ENCODE data around the gene TEX48. TPM values are rescaled to one million over a fixed set of nuclear protein-coding genes. Genes with fewer than 3 reads are reported as not detected.

Gene TEX48
- total and polyA plus RNA-seq, 3 experiments from 2014 or later, result 0.46 to 0.86 TPM; not detected in 1

- H3K9me3 Mint-ChIP-seq, result no peaks in the 10 kb centered on the region
- ChIA-PET POLR2A (interaction anchor here (0.9 kb wide), 1 partner anchor 205 kb away, joined by 4 read pairs; no protein-coding TSS in a partner anchor), CTCF (interaction anchor here (1.2 to 1.6 kb wide), 2 partner anchors 16 to 41 kb away, joined by 4 to 5 read pairs; no protein-coding TSS in a partner anchor)
- H3K27me3 Mint-ChIP-seq, result no peaks in the 10 kb centered on the region
- no peak overlapping the region for H3K4me3 Mint-ChIP-seq
- Histone ChIP-seq H3K9me3 (ENCODE audit: low read length) (no peaks in the 10 kb centered on the region), H3K27ac (ENCODE audit: low read depth, low read length) (no peak overlapping the region), H3K4me1 (ENCODE audit: insufficient read depth, low read length) (peaks cover 30% of the 10 kb centered on the region), H3K27me3 (ENCODE audit: insufficient read depth, low read length, poor library complexity, severe bottlenecking) (no peaks in the 10 kb centered on the region), H3K36me3 (ENCODE audit: insufficient read depth, low read length) (no peaks in the 10 kb centered on the region), H3K4me3 (ENCODE audit: low read length) (no peak overlapping the region)
- peak overlapping the region in 1 of 8 donors; percentile 62 for H3K27ac Mint-ChIP-seq
- H3K36me3 Mint-ChIP-seq, result peaks cover 0 to 1% (median 0%) of the 10 kb centered on the region in 3 donors
- DNase-seq, result no peak
- H3K4me1 Mint-ChIP-seq, result peaks cover 31 to 59% (median 42%) of the 10 kb centered on the region in 3 donors
Measured at GRCh38 chr9:114722081-114722621, 40.2 kb upstream of the TEX48 start.

- Mint-ChIP-seq H3K27ac (peak overlapping the region in 4 of 8 donors; percentile 59 to 82 (median 72)), H3K4me3 (peak overlapping the region in 1 of 7 donors; percentile 45), H3K9me3 (no peaks in the 10 kb centered on the region), H3K27me3 (no peaks in the 10 kb centered on the region), H3K4me1 (peaks cover 36 to 65% (median 48%) of the 10 kb centered on the region in 3 donors), H3K36me3 (peaks cover 0 to 1% (median 0%) of the 10 kb centered on the region in 3 donors)
- no peaks in the 10 kb centered on the region for H3K9me3 ChIP-seq (ENCODE audit: low read length)
- H3K27me3 ChIP-seq (ENCODE audit: insufficient read depth, low read length, poor library complexity, severe bottlenecking), result no peaks in the 10 kb centered on the region
- no peak overlapping the region for H3K27ac ChIP-seq (ENCODE audit: low read depth, low read length)
- H3K36me3 ChIP-seq (ENCODE audit: insufficient read depth, low read length), result no peaks in the 10 kb centered on the region
- no peak for DNase-seq
- ChIA-PET CTCF (interaction anchor here (1.6 kb wide), 1 partner anchor 16 kb away, joined by 5 read pairs; no protein-coding TSS in a partner anchor), POLR2A (interaction anchor here (0.9 kb wide), 1 partner anchor 206 kb away, joined by 4 read pairs; no protein-coding TSS in a partner anchor)
- peaks cover 30% of the 10 kb centered on the region for H3K4me1 ChIP-seq (ENCODE audit: insufficient read depth, low read length)
- H3K4me3 ChIP-seq (ENCODE audit: low read length), result no peak overlapping the region
Measured at GRCh38 chr9:114721491-114722079, 39.6 kb upstream of the TEX48 start.

GRCh38 chr9:114720086-114720676 lies 38.2 kb upstream of the TEX48 start:
- Histone ChIP-seq H3K27ac (ENCODE audit: low read depth, low read length) (no peak overlapping the region), H3K4me3 (ENCODE audit: low read length) (no peak overlapping the region), H3K27me3 (ENCODE audit: insufficient read depth, low read length, poor library complexity, severe bottlenecking) (no peaks in the 10 kb centered on the region), H3K9me3 (ENCODE audit: low read length) (no peaks in the 10 kb centered on the region), H3K4me1 (ENCODE audit: insufficient read depth, low read length) (peaks cover 30% of the 10 kb centered on the region), H3K36me3 (ENCODE audit: insufficient read depth, low read length) (no peaks in the 10 kb centered on the region)
- DNase-seq, result no peak
- peaks cover 39 to 70% (median 55%) of the 10 kb centered on the region in 3 donors for H3K4me1 Mint-ChIP-seq
- H3K36me3 Mint-ChIP-seq, result peaks cover 0 to 1% (median 0%) of the 10 kb centered on the region in 3 donors
- H3K27me3 Mint-ChIP-seq, result no peaks in the 10 kb centered on the region
- ChIA-PET POLR2A (no interaction called here), CTCF (interaction anchor here (1.2 to 1.5 kb wide), 3 partner anchors 39 to 293 kb away, joined by 3 to 4 read pairs (median 3); no protein-coding TSS in a partner anchor)
- no peaks in the 10 kb centered on the region for H3K9me3 Mint-ChIP-seq
- H3K27ac Mint-ChIP-seq, result peak overlapping the region in 2 of 8 donors; percentile 85 to 94
- H3K4me3 Mint-ChIP-seq, result no peak overlapping the region

GRCh38 chr9:114719290-114719689 lies 37.3 kb upstream of the TEX48 start:
- H3K27ac ChIP-seq (ENCODE audit: low read depth, low read length), result no peak overlapping the region
- Mint-ChIP-seq H3K4me3 (peak overlapping the region in 5 of 7 donors; percentile 7 to 63 (median 30)), H3K27ac (peak overlapping the region; percentile 71 to 94 (median 86)), H3K36me3 (peaks cover 0 to 1% (median 0%) of the 10 kb centered on the region in 3 donors), H3K27me3 (no peaks in the 10 kb centered on the region), H3K9me3 (no peaks in the 10 kb centered on the region), H3K4me1 (peaks cover 39 to 70% (median 55%) of the 10 kb centered on the region in 3 donors)
- no peaks in the 10 kb centered on the region for H3K36me3 ChIP-seq (ENCODE audit: insufficient read depth, low read length)
- H3K27me3 ChIP-seq (ENCODE audit: insufficient read depth, low read length, poor library complexity, severe bottlenecking), result no peaks in the 10 kb centered on the region
- H3K9me3 ChIP-seq (ENCODE audit: low read length), result no peaks in the 10 kb centered on the region
- ChIA-PET POLR2A (interaction anchor here (1.2 kb wide), 1 partner anchor 16 kb away, joined by 3 read pairs; no protein-coding TSS in a partner anchor), CTCF (interaction anchor here (0.7 to 2.5 kb wide), 7 partner anchors 16 to 295 kb away, joined by 3 to 10 read pairs (median 4); partner anchors contain the start of genes TEX48 and TNFSF8)
- H3K4me1 ChIP-seq (ENCODE audit: insufficient read depth, low read length), result peaks cover 30% of the 10 kb centered on the region
- H3K4me3 ChIP-seq (ENCODE audit: low read length), result peak overlapping the region; percentile 2
- DNase-seq, result no peak

- no peaks in the 10 kb centered on the region for H3K36me3 ChIP-seq (ENCODE audit: insufficient read depth, low read length)
- Mint-ChIP-seq H3K27ac (peak overlapping the region; percentile 18 to 94 (median 86)), H3K4me1 (peaks cover 39 to 70% (median 55%) of the 10 kb centered on the region in 3 donors), H3K4me3 (peak overlapping the region in 6 of 7 donors; percentile 60 to 78 (median 64)), H3K9me3 (no peaks in the 10 kb centered on the region), H3K27me3 (no peaks in the 10 kb centered on the region), H3K36me3 (peaks cover 0 to 1% (median 0%) of the 10 kb centered on the region in 3 donors)
- peaks cover 30% of the 10 kb centered on the region for H3K4me1 ChIP-seq (ENCODE audit: insufficient read depth, low read length)
- no peaks in the 10 kb centered on the region for H3K9me3 ChIP-seq (ENCODE audit: low read length)
- DNase-seq, result peak; percentile 25 to 87 (median 54)
- no peak overlapping the region for H3K27ac ChIP-seq (ENCODE audit: low read depth, low read length)
- CTCF ChIA-PET, result interaction anchor here (0.7 to 2.5 kb wide), 7 partner anchors 17 to 296 kb away, joined by 3 to 10 read pairs (median 4); partner anchors contain the start of genes TEX48 and TNFSF8
- POLR2A ChIA-PET, result interaction anchor here (1.2 kb wide), 1 partner anchor 16 kb away, joined by 3 read pairs; no protein-coding TSS in a partner anchor
- H3K4me3 ChIP-seq (ENCODE audit: low read length), result peak overlapping the region; percentile 2
- H3K27me3 ChIP-seq (ENCODE audit: insufficient read depth, low read length, poor library complexity, severe bottlenecking), result no peaks in the 10 kb centered on the region
Measured at GRCh38 chr9:114718801-114719221, 36.8 kb upstream of the TEX48 start.

GRCh38 chr9:114717908-114718486 lies 36.0 kb upstream of the TEX48 start:
- no peaks in the 10 kb centered on the region for H3K9me3 Mint-ChIP-seq
- Histone ChIP-seq H3K4me1 (ENCODE audit: insufficient read depth, low read length) (peaks cover 30% of the 10 kb centered on the region), H3K36me3 (ENCODE audit: insufficient read depth, low read length) (no peaks in the 10 kb centered on the region), H3K9me3 (ENCODE audit: low read length) (no peaks in the 10 kb centered on the region), H3K4me3 (ENCODE audit: low read length) (no peak overlapping the region), H3K27me3 (ENCODE audit: insufficient read depth, low read length, poor library complexity, severe bottlenecking) (no peaks in the 10 kb centered on the region), H3K27ac (ENCODE audit: low read depth, low read length) (no peak overlapping the region)
- ChIA-PET CTCF (interaction anchor here (2.5 kb wide), 1 partner anchor 36 kb away, joined by 10 read pairs; the partner anchor contains the start of gene TEX48), POLR2A (interaction anchor here (1.2 kb wide), 1 partner anchor 17 kb away, joined by 3 read pairs; no protein-coding TSS in a partner anchor)
- DNase-seq, result no peak
- H3K4me1 Mint-ChIP-seq, result peaks cover 39 to 70% (median 55%) of the 10 kb centered on the region in 3 donors
- H3K36me3 Mint-ChIP-seq, result peaks cover 0 to 1% (median 0%) of the 10 kb centered on the region in 3 donors
- peak overlapping the region in 6 of 7 donors; percentile 45 to 75 (median 62) for H3K4me3 Mint-ChIP-seq
- H3K27ac Mint-ChIP-seq, result peak overlapping the region; percentile 72 to 94 (median 86)
- no peaks in the 10 kb centered on the region for H3K27me3 Mint-ChIP-seq

- ChIA-PET POLR2A (no interaction called here), CTCF (interaction anchor here (0.9 to 1.5 kb wide), 2 partner anchors 13 to 198 kb away, joined by 3 to 4 read pairs; no protein-coding TSS in a partner anchor)
- H3K27me3 ChIP-seq (ENCODE audit: insufficient read depth, low read length, poor library complexity, severe bottlenecking), result no peaks in the 10 kb centered on the region
- no peaks in the 10 kb centered on the region for H3K9me3 Mint-ChIP-seq
- peak overlapping the region in 1 of 8 donors; percentile 47 for H3K27ac Mint-ChIP-seq
- peaks cover 0 to 2% of the 10 kb centered on the region in 2 donors for H3K27me3 Mint-ChIP-seq
- no peaks in the 10 kb centered on the region for H3K36me3 Mint-ChIP-seq
- no peak for DNase-seq
- peaks cover 6 to 22% (median 21%) of the 10 kb centered on the region in 3 donors for H3K4me1 Mint-ChIP-seq
- no peak overlapping the region for H3K4me3 ChIP-seq (ENCODE audit: low read length)
- no peaks in the 10 kb centered on the region for H3K36me3 ChIP-seq (ENCODE audit: insufficient read depth, low read length)
- H3K9me3 ChIP-seq (ENCODE audit: low read length), result no peaks in the 10 kb centered on the region
- no peak overlapping the region for H3K4me3 Mint-ChIP-seq
- H3K27ac ChIP-seq (ENCODE audit: low read depth, low read length), result no peak overlapping the region
- H3K4me1 ChIP-seq (ENCODE audit: insufficient read depth, low read length), result peaks cover 4% of the 10 kb centered on the region
Measured at GRCh38 chr9:114709636-114710035, 27.6 kb upstream of the TEX48 start.
